Testis (tissue), 3 donors: ENCODE data around the gene MB21D2. TPM values are rescaled to one million over a fixed set of nuclear protein-coding genes. Genes with fewer than 3 reads are reported as not detected.
A peak's percentile ranks its signal among the peaks of the same experiment; 100 is the strongest.

Source experiments
- DNase-seq: peaks from one replicate; pipeline ENCODE4 v3.0.0-alpha.2; 2019
- H3K27ac ChIP-seq, 2 donors: fragments of 200-600 bp; sonication (generic); one replicate each; pipeline ENCODE4 v1.5.1; 2019
- H3K27me3 ChIP-seq: fragments of 200-600 bp; sonication (generic); one replicate; pipeline ENCODE4 v1.5.1; 2019
- H3K36me3 ChIP-seq: fragments of 200-600 bp; sonication (generic); one replicate; pipeline ENCODE4 v1.5.1; 2017; ENCODE audit warnings: low read depth; ENCODE audit errors: missing control alignments
- H3K4me1 ChIP-seq: fragments of 200-600 bp; sonication (generic); one replicate; pipeline ENCODE4 v1.5.1; 2019
- H3K4me3 ChIP-seq, 2 donors: fragments of 200-600 bp; sonication (generic); one replicate each; pipeline ENCODE4 v1.5.1; 2017 to 2019
- H3K9me3 ChIP-seq: fragments of 200-600 bp; sonication (generic); one replicate; pipeline ENCODE4 v1.5.1; 2017
- POLR2A ChIP-seq: fragments of 450-650 bp; IDR thresholded peaks from one replicate; pipeline ENCODE4 v1.6.1; 2017; ENCODE audit warnings: antibody characterized with exemption, mild to moderate bottlenecking, moderate library complexity
- WGBS, 2 donors: methylation state at CpG; one replicate each; pipeline ENCODE4 v1.1.5; 2018; 5-methylcytosine and 5-hydroxymethylcytosine counted together
- intact Hi-C: fragments of 100-400 bp; cut with DNase I; formaldehyde crosslinking; loops from one replicate; pipeline ENCODE4 v1.15.1; 2023; ENCODE audit warnings: low total_unique reads
- polyA plus RNA-seq: library from polyadenylated mRNA; stranded (reverse); fragments of 350-450 nt; fragmentation: Illumina TruSeq; extraction: RNeasy Lipid Tissue Mini Kit (QIAGEN cat#74804); gene quantifications from one replicate; pipeline ENCODE4 v1.2.3, GENCODE V29; 2014; ENCODE audit warnings: low read depth, low replicate concordance; ENCODE audit not compliant: insufficient read depth
- total RNA-seq, 2 donors: library from RNA; depleted of rRNA; stranded (reverse); fragments of >200 nt; gene quantifications; one replicate each; pipeline ENCODE4 v1.2.3, GENCODE V29; 2016
- TF ChIP-seq, protein P1 (sequence below), 3 experiments: fragments of 450-650 bp in 2 of 3; fragments of 200-600 bp in 1 of 3; sonication (generic) in 1 of 3; IDR thresholded peaks; one replicate each; pipeline ENCODE4 v1.5.1; 2016 to 2019; ENCODE audit warnings: antibody characterized with exemption in 3 of 3, mild to moderate bottlenecking in 2 of 3, moderate library complexity in 1 of 3

MB21D2 gene
- total and polyA plus RNA-seq, 3 donors from 2014 or later: 13.4 to 29.2 (median 23.9) TPM

DNA sequence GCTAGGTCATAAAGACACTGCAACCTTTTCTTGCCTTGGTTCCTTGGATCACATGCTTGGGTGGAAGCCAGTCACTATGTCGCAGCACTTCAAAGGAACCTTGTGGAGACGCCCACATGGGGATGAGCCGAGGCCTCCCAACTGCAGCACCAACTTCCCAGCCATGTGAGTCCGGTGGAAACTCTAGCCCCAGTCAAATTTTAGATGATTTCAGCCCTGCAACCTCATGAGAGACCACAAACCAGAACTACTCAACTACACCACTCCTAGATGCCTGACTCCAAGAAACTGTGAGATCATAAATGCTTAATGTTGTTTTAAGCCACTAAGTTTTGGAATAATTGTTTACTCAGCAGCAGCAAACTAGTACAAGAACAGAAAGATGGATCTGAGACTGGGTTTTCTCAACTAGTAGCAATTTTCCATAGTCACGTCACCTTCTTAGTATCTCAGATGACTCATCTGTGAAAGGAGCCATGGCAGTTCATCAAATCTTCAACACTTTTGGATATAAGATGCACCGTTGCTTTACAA, 86.5 kb downstream of the MB21D2 start:
- TF ChIP-seq, protein P1, sequence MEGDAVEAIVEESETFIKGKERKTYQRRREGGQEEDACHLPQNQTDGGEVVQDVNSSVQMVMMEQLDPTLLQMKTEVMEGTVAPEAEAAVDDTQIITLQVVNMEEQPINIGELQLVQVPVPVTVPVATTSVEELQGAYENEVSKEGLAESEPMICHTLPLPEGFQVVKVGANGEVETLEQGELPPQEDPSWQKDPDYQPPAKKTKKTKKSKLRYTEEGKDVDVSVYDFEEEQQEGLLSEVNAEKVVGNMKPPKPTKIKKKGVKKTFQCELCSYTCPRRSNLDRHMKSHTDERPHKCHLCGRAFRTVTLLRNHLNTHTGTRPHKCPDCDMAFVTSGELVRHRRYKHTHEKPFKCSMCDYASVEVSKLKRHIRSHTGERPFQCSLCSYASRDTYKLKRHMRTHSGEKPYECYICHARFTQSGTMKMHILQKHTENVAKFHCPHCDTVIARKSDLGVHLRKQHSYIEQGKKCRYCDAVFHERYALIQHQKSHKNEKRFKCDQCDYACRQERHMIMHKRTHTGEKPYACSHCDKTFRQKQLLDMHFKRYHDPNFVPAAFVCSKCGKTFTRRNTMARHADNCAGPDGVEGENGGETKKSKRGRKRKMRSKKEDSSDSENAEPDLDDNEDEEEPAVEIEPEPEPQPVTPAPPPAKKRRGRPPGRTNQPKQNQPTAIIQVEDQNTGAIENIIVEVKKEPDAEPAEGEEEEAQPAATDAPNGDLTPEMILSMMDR (IDR thresholded peaks at IDR 0.05): no peak
- no peak for TF ChIP-seq POLR2A
- no peaks in the 10 kb centered on the region for H3K9me3 ChIP-seq
- H3K4me1 ChIP-seq: peaks cover 29% of the 10 kb centered on the region
- no peaks in the 10 kb centered on the region for H3K27me3 ChIP-seq
- H3K27ac ChIP-seq: peak overlapping the region in 1 of 2 donors; percentile 0
- no peak overlapping the region for H3K4me3 ChIP-seq
- DNase-seq: no peak
- 71 to 85% methylated on average over 6 of the region's 6 CpGs for WGBS, 2 donors
- intact Hi-C loops: no loop called here
- no peaks in the 10 kb centered on the region for H3K36me3 ChIP-seq

DNA sequence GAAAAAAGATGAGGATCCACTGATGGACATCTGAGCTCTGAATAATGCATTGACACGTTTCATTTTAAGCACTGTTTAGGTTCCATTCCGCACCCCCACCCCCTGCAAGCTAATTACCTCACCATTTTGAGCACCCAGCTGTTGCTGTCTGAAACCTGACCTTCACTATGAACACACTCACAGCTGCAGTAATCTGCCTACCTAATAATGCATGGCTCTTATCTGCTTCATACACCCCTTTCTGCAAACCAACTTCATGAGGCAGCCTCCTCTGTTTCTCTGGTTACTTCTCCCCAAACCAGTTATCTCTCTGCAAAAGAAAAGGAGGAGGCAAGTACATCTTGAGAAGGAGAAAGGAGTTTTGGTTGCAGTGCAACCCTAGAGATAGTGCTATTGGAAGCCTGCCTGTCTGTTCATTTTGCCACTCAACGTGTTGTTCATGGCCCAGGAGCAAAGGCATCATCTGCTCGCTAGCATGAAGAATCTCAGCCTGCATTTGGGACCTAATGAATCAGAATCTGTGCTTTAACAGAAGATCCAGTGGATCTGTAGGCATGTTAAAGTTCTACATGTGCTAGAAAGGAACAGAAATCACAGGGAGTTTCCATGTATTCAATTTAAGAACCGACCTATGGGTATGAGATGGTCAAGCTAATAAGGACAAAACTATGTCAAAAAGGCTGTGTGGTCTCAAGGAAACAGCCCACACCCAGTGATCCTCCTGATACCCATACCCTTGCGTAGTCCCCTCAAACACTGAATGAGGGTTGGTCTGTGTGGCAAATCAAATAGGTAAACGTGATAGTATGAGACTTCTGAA, 87.2 kb downstream of the MB21D2 start:
- TF ChIP-seq, protein P1 (IDR thresholded peaks at IDR 0.05): no peak
- TF ChIP-seq POLR2A: no peak
- Histone ChIP-seq H3K27ac (peak overlapping the region in 1 of 2 donors; percentile 0), H3K4me3 (no peak overlapping the region), H3K9me3 (no peaks in the 10 kb centered on the region), H3K27me3 (no peaks in the 10 kb centered on the region), H3K36me3 (no peaks in the 10 kb centered on the region), H3K4me1 (peaks cover 31% of the 10 kb centered on the region)
- no peak for DNase-seq
- WGBS, 2 donors: 60 to 80% methylated on average over 7 of the region's 7 CpGs
- intact Hi-C loops: no loop called here

DNA sequence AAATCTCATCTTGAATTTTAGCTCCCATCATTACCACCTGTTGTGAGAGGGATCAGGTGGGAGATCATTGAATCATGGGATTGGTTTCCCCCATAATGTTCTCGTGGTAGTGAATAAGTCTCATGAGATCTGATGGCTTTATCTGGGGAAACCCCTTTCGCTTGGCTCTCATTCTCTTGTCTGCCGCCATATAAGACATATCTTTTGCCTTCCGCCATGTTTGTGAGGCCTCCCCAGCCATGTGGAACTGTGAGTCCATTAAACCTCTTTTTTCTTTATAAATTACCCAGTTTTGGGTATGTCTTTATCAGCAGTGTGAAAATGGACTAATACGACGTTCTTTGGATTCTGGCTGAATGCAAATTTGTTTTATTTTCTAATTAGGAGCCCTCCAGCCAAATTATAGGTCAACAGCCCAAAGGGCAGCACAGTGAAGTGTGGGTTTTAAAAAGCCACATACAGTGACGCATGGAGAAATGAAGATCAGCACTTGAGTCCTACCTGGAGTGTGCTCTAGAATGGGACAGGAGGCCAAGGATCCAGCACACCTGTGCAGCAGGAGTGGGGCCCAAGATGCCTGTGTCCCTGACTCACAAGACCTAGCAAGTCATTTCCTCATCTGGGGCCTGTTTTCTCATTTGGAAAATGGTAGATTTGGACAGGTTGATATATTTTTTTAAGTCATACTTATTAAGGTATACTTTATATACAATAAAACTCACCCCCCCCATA, 89.6 kb downstream of the MB21D2 start:
- intact Hi-C loops: no loop called here

DNA sequence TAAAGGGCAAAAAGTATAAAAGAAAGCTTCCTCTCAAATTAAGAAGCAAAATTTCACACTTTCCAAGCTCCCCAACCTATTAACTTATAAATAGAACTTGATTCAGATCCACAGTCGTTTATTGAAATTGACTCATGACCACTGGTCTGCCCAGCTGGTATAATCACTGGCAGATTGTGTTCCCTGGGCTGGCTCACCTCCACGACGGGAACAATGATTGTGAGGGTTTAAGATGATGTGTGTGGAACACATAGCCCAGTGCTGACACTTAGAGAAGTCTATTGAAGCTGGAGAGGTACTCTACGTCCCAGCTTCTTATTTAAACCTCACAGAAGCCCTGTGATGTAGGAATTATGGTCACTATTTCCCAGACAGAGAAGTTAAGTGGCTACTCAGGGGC, 90.4 kb downstream of the MB21D2 start:
- Histone ChIP-seq H3K9me3 (no peaks in the 10 kb centered on the region), H3K4me1 (peaks cover 18% of the 10 kb centered on the region), H3K27ac (no peak overlapping the region), H3K36me3 (no peaks in the 10 kb centered on the region), H3K4me3 (no peak overlapping the region), H3K27me3 (no peaks in the 10 kb centered on the region)
- no peak for DNase-seq
- no peak for TF ChIP-seq POLR2A
- TF ChIP-seq, protein P1 (IDR thresholded peaks at IDR 0.05): no peak
- intact Hi-C loops: no loop called here
- WGBS, 2 donors: 47 to 61% methylated on average over 4 of the region's 4 CpGs

More for the DNA sequence above, 89.6 kb downstream of the MB21D2 start:
- Histone ChIP-seq H3K36me3 (no peaks in the 10 kb centered on the region), H3K27me3 (no peaks in the 10 kb centered on the region), H3K27ac (no peak overlapping the region), H3K4me1 (peaks cover 26% of the 10 kb centered on the region), H3K9me3 (no peaks in the 10 kb centered on the region), H3K4me3 (no peak overlapping the region)
- TF ChIP-seq, protein P1 (IDR thresholded peaks at IDR 0.05): no peak
- TF ChIP-seq POLR2A: no peak
- no peak for DNase-seq
- 95 to 96% methylated on average over 7 of the region's 7 CpGs for WGBS, 2 donors
